ENCODE measurements around the gene NYNRIN. TPM values are rescaled to one million over a fixed set of nuclear protein-coding genes. Genes with fewer than 3 reads are reported as not detected.

Gene NYNRIN
- 14.0 and 14.4 TPM in 2 replicates for total RNA-seq

GRCh38 chr14:24398653-24399446 is at the start of gene NYNRIN:
Gene NYNRIN, plus strand, starts transcription at chr14:24399003. Its CDS starts 244 bp downstream, at chr14:24399247.

GRCh38 chr14:24367514-24368211 is 31.1 kb upstream of the NYNRIN start, which contains the start of gene NFATC4:
Gene NFATC4, plus strand, starts transcription at chr14:24368184. Its CDS starts 157 bp downstream, at chr14:24368341.

GRCh38 chr14:24429395-24430142 is 30.8 kb downstream of the NYNRIN start, which contains the start of the genes CBLN3 and KHNYN:
Gene CBLN3, minus strand, starts transcription at chr14:24429668. Its CDS starts 614 bp downstream, at chr14:24429054.
Gene KHNYN, plus strand, starts transcription at chr14:24429954. Its CDS starts 777 bp downstream, at chr14:24430731.

GRCh38 chr14:24442240-24443052 is 43.6 kb downstream of the NYNRIN start, which contains the start of gene SDR39U1:
Gene SDR39U1, minus strand, starts transcription at chr14:24442776. Its CDS starts 7 bp downstream, at chr14:24442769.

Small RNAs within 50 kb of the gene (small RNA-seq; reads per million reads assigned to genes)
- not detected for gene RF00026

Other genes with a start within 250 kb of the NYNRIN start
- 76.1 and 78.0 TPM in 2 replicates for gene IRF9, start 237.7 kb upstream of the NYNRIN start, total RNA-seq
- 1.3 and 1.8 TPM in 2 replicates for gene REC8, start 226.9 kb upstream of the NYNRIN start, total RNA-seq
- 33.1 and 35.9 TPM in 2 replicates for gene IPO4, start 210.2 kb upstream of the NYNRIN start, total RNA-seq
- 71.9 and 83.6 TPM in 2 replicates for gene TM9SF1, start 203.6 kb upstream of the NYNRIN start, total RNA-seq
- 0.13 and 0.43 TPM in 2 replicates for gene TSSK4, start 193.3 kb upstream of the NYNRIN start, total RNA-seq
- 35.3 and 35.8 TPM in 2 replicates for gene CHMP4A, start 185.5 kb upstream of the NYNRIN start, total RNA-seq
- gene MDP1, start 182.9 kb upstream of the NYNRIN start, total RNA-seq: 18.8 and 21.6 TPM in 2 replicates
- gene NEDD8, start 166.6 kb upstream of the NYNRIN start, total RNA-seq: 104 and 115 TPM in 2 replicates
- gene GMPR2, start 166.1 kb upstream of the NYNRIN start, total RNA-seq: 80.2 and 87.7 TPM in 2 replicates
- gene TINF2, start 156.4 kb upstream of the NYNRIN start, total RNA-seq: 44.1 and 50.3 TPM in 2 replicates
- 1.1 and 1.6 TPM in 2 replicates for gene TGM1, start 135.8 kb upstream of the NYNRIN start, total RNA-seq
- gene RABGGTA, start 127.4 kb upstream of the NYNRIN start, total RNA-seq: 14.9 and 17.9 TPM in 2 replicates
- gene DHRS1, start 99.2 kb upstream of the NYNRIN start, total RNA-seq: 11.9 and 12.6 TPM in 2 replicates
- 15.8 and 17.8 TPM in 2 replicates for gene NOP9, start 99.2 kb upstream of the NYNRIN start, total RNA-seq
- gene CIDEB, start 91.0 kb upstream of the NYNRIN start, total RNA-seq: 6.4 and 7.2 TPM in 2 replicates
- 3.5 and 5.5 TPM in 2 replicates for gene LTB4R2, start 88.9 kb upstream of the NYNRIN start, total RNA-seq
- 1.9 and 2.4 TPM in 2 replicates for gene LTB4R, start 87.5 kb upstream of the NYNRIN start, total RNA-seq
- gene ADCY4, start 63.9 kb upstream of the NYNRIN start, total RNA-seq: 99.4 and 106 TPM in 2 replicates
- gene RIPK3, start 59.0 kb upstream of the NYNRIN start, total RNA-seq: 180 and 256 TPM in 2 replicates
- gene NFATC4, start 30.8 kb upstream of the NYNRIN start, total RNA-seq: 202 and 302 TPM in 2 replicates
- gene CBLN3, start 30.7 kb downstream of the NYNRIN start, total RNA-seq: 6.1 and 7.5 TPM in 2 replicates
- gene KHNYN, start 31.0 kb downstream of the NYNRIN start, total RNA-seq: 51.0 and 53.6 TPM in 2 replicates
- gene SDR39U1, start 43.8 kb downstream of the NYNRIN start, total RNA-seq: 13.4 and 15.2 TPM in 2 replicates
- not detected in 2 replicates for gene CMA1, start 109.3 kb downstream of the NYNRIN start, total RNA-seq
- not detected in 2 replicates for gene CTSG, start 177.2 kb downstream of the NYNRIN start, total RNA-seq
- gene GZMH, start 210.7 kb downstream of the NYNRIN start, total RNA-seq: not detected in 2 replicates
- not detected in 2 replicates for gene GZMB, start 235.2 kb downstream of the NYNRIN start, total RNA-seq